ENCODE measurements around the gene ANKMY2.
"Not testable (repeated sequence)": the region's sequence is repeated elsewhere in the genome, so short reads cannot be mapped to it uniquely, and the experiment has no call there.

Gene ANKMY2

GRCh38 chr7:16645593-16646471 is at the start of gene ANKMY2, which contains the start of gene BZW2:
Gene ANKMY2, minus strand, starts transcription at chr7:16645754. Its CDS starts 181 bp downstream, at chr7:16645573.
Gene BZW2, plus strand, starts transcription at chr7:16646181. Its CDS starts 19,263 bp downstream, at chr7:16665444.
- peak; percentile 94 for DNase-seq

- no peak for DNase-seq
Observed at GRCh38 chr7:16694806-16695205, 49.3 kb upstream of the ANKMY2 start.

- DNase-seq, result no peak
Observed at GRCh38 chr7:16693601-16694318, 48.2 kb upstream of the ANKMY2 start.

- DNase-seq, result no peak
Observed at GRCh38 chr7:16691241-16691640, 45.7 kb upstream of the ANKMY2 start.

GRCh38 chr7:16688249-16688648 is 42.7 kb upstream of the ANKMY2 start:
- no peak for DNase-seq

GRCh38 chr7:16685535-16685934 is 40.0 kb upstream of the ANKMY2 start:
- DNase-seq, result no peak

GRCh38 chr7:16684935-16685334 is 39.4 kb upstream of the ANKMY2 start:
- no peak for DNase-seq

- DNase-seq, result not testable (repeated sequence)
Observed at GRCh38 chr7:16678645-16679566, 33.4 kb upstream of the ANKMY2 start.

GRCh38 chr7:16677978-16678494 is 32.5 kb upstream of the ANKMY2 start:
- DNase-seq, result no peak

GRCh38 chr7:16675277-16675676 is 29.7 kb upstream of the ANKMY2 start:
- no peak for DNase-seq

GRCh38 chr7:16671811-16672210 is 26.3 kb upstream of the ANKMY2 start:
- no peak for DNase-seq

- no peak for DNase-seq
Observed at GRCh38 chr7:16670731-16671344, 25.3 kb upstream of the ANKMY2 start.

- DNase-seq, result no peak
Observed at GRCh38 chr7:16670021-16670420, 24.5 kb upstream of the ANKMY2 start.

GRCh38 chr7:16669581-16669980 is 24.0 kb upstream of the ANKMY2 start:
- DNase-seq, result no peak

GRCh38 chr7:16668978-16669377 is 23.4 kb upstream of the ANKMY2 start:
- DNase-seq, result no peak

GRCh38 chr7:16668049-16668858 is 22.7 kb upstream of the ANKMY2 start:
- DNase-seq, result no peak

- no peak for DNase-seq
Observed at GRCh38 chr7:16667355-16667754, 21.8 kb upstream of the ANKMY2 start.

GRCh38 chr7:16661924-16662323 is 16.4 kb upstream of the ANKMY2 start:
- DNase-seq, result no peak

GRCh38 chr7:16660702-16661464 is 15.3 kb upstream of the ANKMY2 start:
- no peak for DNase-seq

GRCh38 chr7:16659854-16660497 is 14.4 kb upstream of the ANKMY2 start:
- not testable (repeated sequence) for DNase-seq
